Measurements from ENCODE around the gene ITPKB.

- TF ChIP-seq CTCF (IDR thresholded peaks at IDR 0.05; ENCODE audit: low read length), result no peak
- no peak for TF ChIP-seq EZH2 (IDR thresholded peaks at IDR 0.05; ENCODE audit: borderline replicate concordance, low read length)
Observed at GRCh38 chr1:226787071-226787470, 48.0 kb upstream of the ITPKB start.
